Measurements from ENCODE around the gene CCL4.

- TF ChIP-seq POLR2A (IDR thresholded peaks at IDR 0.05) (no peak), CTCF (IDR thresholded peaks at IDR 0.05) (no peak)
Measured at GRCh38 chr17:36068524-36068923, 35.1 kb upstream of the CCL4 start.
